Measurements from ENCODE around the gene MAPKAPK5.
"Not testable (repeated sequence)": the region's sequence is repeated elsewhere in the genome, so short reads cannot be mapped to it uniquely, and the experiment has no call there.

MAPKAPK5 gene

GRCh38 chr12:111936869-111937268, 94.8 kb downstream of the MAPKAPK5 start:
- no peak overlapping the region for H3K27ac ChIP-seq
- no peak for TF ChIP-seq CTCF (conservative IDR thresholded peaks at IDR 0.05)

- no peak overlapping the region for H3K27ac ChIP-seq
- TF ChIP-seq CTCF (conservative IDR thresholded peaks at IDR 0.05): no peak
Measured at GRCh38 chr12:111937429-111937828, 95.4 kb downstream of the MAPKAPK5 start.

DNA sequence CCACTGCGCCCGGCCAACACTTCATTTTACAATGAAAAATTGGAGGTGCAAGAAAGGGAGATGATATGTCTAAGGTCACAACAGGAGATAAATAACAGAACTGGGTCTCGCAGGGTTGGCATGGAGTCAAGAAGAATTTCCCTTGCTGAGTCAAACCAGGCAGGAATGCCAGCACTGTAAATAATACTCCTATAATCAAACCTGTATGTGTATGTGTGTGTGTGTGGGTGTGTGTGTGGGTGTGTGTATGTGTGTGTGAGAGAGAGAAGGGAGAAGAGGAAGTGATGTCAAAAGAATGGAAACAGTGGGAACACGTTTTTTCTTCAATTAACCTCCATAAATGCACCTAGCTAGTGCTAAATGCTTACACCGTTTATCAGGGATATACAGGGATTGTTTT, 100.5 kb downstream of the MAPKAPK5 start:
- no peak for TF ChIP-seq CTCF (conservative IDR thresholded peaks at IDR 0.05)
- H3K27ac ChIP-seq: peak overlapping the region; percentile 19; the same call in 1 of the 2 replicates

- no peak overlapping the region for H3K27ac ChIP-seq
- no peak for TF ChIP-seq CTCF (conservative IDR thresholded peaks at IDR 0.05)
Measured at GRCh38 chr12:111943929-111944328, 101.9 kb downstream of the MAPKAPK5 start.

DNA sequence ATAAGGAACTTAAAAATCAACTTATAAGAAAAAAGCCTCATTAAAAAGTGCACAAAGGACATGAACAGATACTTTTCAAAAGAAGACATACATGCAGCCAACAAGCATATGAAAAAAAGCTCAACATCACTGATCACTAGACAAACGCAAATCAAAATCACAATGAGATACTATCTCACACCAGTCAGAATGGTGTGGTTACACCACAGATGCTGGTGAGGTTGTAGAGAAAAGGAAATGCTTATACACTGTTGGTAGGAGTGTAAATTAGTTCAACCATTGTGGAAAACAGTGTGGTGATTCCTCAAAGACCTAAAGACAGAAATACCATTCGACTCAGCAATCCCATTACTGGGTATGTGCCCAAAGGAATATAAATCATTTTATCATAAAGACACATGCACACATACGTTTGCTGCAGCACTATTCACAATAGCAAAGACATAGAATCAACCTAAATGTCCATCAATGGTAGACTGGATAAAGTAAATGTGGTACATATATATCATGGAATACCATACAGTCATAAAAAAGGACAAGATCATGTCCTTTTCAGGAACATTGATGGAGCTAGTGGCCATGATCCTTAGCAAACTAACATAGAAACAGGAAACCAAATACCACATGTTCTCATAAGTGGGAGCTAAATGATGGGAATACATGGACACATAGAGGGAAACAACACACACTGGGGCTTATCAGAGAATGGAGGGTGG, 109.1 kb downstream of the MAPKAPK5 start:
- H3K27ac ChIP-seq: not testable (repeated sequence)
